ENCODE results near the gene TMEM253.

TMEM253 gene

DNA sequence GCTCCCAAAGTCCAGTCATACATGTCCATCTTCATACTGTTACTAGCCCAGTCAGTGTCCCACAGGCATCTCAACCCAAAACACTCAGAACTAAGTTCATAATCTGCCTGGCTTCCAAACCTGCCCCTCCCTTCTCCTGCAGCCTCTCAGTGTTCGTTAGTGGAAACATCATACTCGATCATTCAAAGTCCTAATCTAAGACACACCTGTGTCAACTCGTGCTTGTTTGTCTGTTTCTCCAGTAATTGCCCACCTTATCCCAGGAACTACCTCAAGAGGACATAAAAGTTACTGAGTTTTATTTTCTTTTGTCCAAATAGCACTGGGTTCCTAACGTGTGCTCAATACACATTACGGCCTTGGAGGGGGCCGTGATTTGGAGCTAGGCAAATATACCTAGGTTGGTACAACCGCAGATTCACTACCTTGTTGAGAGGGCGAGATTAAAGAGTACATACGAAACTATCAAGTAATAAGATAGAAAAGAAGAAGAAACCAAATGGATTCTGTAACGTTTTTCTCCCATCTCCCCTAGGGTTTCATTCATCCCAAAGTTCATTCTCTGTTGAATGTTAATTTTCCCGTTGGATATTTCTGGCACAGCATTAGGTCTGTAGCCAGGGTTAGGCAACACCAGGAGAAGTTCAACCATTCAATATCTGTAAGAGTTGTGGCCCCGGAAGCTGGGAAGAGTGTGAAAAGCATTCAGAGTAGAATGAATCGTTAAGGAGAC lies 40.1 kb upstream of the TMEM253 start:
- Histone ChIP-seq H3K4me3 (ENCODE audit: low read length) (peak overlapping the region; percentile 40), H3K36me3 (ENCODE audit: control insufficient read depth, insufficient read depth, low read length, severe bottlenecking) (no peaks in the 10 kb centered on the region), H3K4me1 (ENCODE audit: control insufficient read depth, insufficient read depth, low read length) (peaks cover 59% of the 10 kb centered on the region), H3K27me3 (replicated peaks; ENCODE audit: control insufficient read depth, insufficient read depth, low read length) (no peaks in the 10 kb centered on the region), H3K9me3 (ENCODE audit: control insufficient read depth, low read length) (no peaks in the 10 kb centered on the region), H3K9ac (ENCODE audit: low read length) (no peak overlapping the region)
- DNase-seq (ENCODE audit: low read depth): no peak

DNA sequence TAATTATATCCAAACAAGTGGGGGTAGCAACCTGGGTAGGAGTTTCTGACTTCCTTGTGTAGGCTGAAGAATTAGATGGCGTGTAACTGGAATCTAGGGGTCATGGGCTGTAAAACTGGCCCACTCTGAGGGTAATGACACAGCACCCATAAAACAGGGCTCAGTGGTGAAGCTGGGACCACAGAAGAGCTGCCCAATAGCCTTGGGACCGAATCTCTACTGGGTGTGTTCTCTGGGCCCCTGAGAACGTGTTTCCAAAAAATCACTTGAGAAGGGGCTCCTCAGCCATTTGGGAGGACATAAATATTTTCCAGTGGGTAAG lies 39.6 kb upstream of the TMEM253 start:
- Histone ChIP-seq H3K4me1 (ENCODE audit: control insufficient read depth, insufficient read depth, low read length) (peaks cover 58% of the 10 kb centered on the region), H3K27me3 (replicated peaks; ENCODE audit: control insufficient read depth, insufficient read depth, low read length) (no peaks in the 10 kb centered on the region), H3K9ac (ENCODE audit: low read length) (no peak overlapping the region), H3K4me3 (ENCODE audit: low read length) (peak overlapping the region; percentile 40), H3K9me3 (ENCODE audit: control insufficient read depth, low read length) (no peaks in the 10 kb centered on the region), H3K36me3 (ENCODE audit: control insufficient read depth, insufficient read depth, low read length, severe bottlenecking) (no peaks in the 10 kb centered on the region)
- DNase-seq (ENCODE audit: low read depth): no peak

DNA sequence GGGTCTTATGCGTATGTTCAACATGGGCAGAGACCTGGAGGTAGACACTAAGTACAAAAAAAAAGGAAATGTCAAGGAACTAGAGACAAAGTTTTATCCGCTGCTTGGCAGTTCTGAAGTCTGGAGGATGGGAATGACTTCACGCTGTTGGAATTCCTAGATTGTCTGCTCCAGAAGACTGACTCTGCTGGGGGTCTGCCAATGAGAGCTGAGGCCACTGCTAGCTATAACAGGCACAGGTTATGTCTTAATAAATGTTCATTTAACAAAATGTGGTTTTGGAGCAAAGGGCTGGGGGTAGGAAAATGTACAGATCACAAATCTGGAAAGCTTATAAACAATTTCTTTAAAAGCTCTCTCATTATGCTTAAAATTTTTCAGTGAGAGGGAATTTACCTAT lies 37.4 kb upstream of the TMEM253 start:
- peak; percentile 50 for DNase-seq (ENCODE audit: low read depth)
- no peaks in the 10 kb centered on the region for H3K9me3 ChIP-seq (ENCODE audit: control insufficient read depth, low read length)
- H3K9ac ChIP-seq (ENCODE audit: low read length): peak overlapping the region; percentile 67
- peaks cover 53% of the 10 kb centered on the region for H3K4me1 ChIP-seq (ENCODE audit: control insufficient read depth, insufficient read depth, low read length)
- H3K4me3 ChIP-seq (ENCODE audit: low read length): peak overlapping the region; percentile 61
- H3K27me3 ChIP-seq (replicated peaks; ENCODE audit: control insufficient read depth, insufficient read depth, low read length): no peaks in the 10 kb centered on the region
- H3K36me3 ChIP-seq (ENCODE audit: control insufficient read depth, insufficient read depth, low read length, severe bottlenecking): no peaks in the 10 kb centered on the region

DNA sequence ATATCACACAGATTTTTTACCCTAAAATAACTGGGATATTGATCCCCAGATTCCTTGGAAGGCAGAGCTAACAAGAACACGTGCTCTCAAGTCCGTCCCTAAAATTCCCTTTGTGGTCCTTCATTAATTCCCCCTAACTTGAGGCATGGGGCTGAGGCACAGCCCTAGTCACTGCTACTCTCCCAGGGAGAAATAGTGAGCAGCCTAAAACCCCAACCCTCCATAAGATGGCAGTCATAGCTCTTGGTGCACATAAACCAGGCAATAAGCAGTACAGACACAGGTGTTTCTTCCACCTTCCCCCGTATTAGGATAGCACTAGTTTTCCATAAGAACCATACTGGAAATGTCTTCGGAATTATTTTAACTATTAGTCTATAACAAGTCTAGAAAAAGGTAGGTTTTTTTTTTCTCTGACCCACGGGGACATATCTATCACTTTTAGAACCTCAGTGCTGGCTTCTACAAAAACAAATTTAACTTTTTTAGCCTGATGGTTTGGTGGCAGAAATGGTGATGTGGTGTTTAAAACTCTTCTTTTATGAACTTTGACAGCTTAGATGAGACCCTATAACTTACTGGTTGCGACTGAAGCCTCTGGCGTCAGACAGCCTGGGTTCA lies 33.9 kb upstream of the TMEM253 start:
- peak; percentile 30 for DNase-seq (ENCODE audit: low read depth)
- Histone ChIP-seq H3K36me3 (ENCODE audit: control insufficient read depth, insufficient read depth, low read length, severe bottlenecking) (no peaks in the 10 kb centered on the region), H3K4me1 (ENCODE audit: control insufficient read depth, insufficient read depth, low read length) (peaks cover 49% of the 10 kb centered on the region), H3K4me3 (ENCODE audit: low read length) (no peak overlapping the region), H3K9me3 (ENCODE audit: control insufficient read depth, low read length) (no peaks in the 10 kb centered on the region), H3K27me3 (replicated peaks; ENCODE audit: control insufficient read depth, insufficient read depth, low read length) (no peaks in the 10 kb centered on the region), H3K9ac (ENCODE audit: low read length) (no peak overlapping the region)

DNA sequence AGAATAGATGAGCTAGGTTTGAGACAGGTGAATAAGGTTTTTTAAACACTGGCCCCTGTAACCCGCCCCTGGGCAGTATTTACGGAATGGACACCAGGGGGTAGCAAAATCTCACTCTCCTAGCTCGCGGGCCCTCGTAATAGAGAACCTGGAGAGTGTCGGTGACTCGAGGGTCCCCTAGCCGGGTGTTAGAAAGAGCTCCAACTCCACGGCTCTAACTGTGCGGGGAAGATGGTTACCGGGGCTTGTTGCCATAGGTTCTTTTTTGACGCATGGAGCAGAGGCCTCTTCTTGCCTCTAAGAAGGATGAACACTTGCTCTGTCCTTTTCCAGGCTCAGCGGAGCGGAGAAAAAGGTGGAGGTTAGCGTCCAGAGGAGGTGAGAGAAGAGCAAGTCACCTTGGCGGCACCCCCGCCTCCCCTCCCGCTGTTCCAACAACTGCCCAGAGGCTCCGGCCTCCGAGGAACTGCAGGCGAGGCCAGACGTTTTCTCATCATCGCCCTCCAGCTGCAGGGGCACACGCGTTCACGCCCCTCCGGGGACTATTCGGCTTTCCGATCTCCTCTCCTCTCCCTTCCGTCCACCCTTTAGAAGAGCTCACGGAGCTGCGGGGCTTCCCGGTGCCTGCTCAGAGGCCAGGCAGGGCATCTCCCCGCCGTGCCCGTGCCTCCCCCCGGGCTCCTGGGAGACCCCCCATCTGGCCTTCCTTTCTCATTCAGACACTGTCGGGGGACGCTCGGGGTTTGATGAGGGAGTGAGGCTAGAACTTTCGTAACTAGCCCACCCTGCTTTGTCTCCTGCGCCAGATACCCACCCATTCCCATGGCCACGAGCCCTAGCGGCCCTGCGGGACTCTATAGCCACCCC lies 32.1 kb upstream of the TMEM253 start:
- H3K4me1 ChIP-seq (ENCODE audit: control insufficient read depth, insufficient read depth, low read length): peaks cover 46% of the 10 kb centered on the region
- no peaks in the 10 kb centered on the region for H3K9me3 ChIP-seq (ENCODE audit: control insufficient read depth, low read length)
- no peaks in the 10 kb centered on the region for H3K27me3 ChIP-seq (replicated peaks; ENCODE audit: control insufficient read depth, insufficient read depth, low read length)
- peaks cover 11% of the 10 kb centered on the region for H3K36me3 ChIP-seq (ENCODE audit: control insufficient read depth, insufficient read depth, low read length, severe bottlenecking)
- peak overlapping the region; percentile 98 for H3K9ac ChIP-seq (ENCODE audit: low read length)
- H3K4me3 ChIP-seq (ENCODE audit: low read length): peak overlapping the region; percentile 87
- DNase-seq (ENCODE audit: low read depth): peak; percentile 88

DNA sequence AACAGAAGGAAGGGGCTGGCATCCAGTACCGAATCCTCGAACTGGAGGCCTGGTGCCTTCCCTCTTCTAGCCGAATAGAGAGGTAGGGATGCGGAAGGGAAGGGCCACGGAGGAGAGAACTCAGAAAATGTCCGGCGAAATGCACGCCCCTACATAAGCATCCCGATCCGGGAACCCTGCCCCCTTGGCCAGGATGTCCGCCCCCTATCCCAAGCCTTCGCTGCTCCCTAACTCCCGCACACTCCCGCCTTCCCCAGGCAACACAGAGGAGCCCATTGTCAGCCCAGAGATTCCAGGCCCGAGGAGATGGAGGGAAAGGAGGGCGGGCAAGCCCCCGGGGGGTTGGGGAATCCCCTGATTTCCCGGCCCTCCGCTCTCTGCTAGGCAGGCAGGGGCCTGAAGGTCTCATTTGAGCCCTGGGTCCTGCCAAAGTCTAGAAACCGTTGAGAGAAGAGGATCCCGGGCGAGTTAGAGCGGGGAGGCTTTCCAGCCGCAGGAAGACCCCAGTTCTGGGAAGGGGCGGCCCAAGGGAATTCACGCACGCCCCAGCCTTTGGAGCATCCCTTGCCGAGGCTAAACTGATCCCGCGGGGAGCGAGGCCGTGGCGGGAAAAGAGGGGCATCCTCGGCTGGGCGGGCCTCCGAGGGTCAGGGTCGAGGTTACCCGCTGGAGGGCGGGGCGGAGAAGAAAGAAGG lies 31.3 kb upstream of the TMEM253 start:
- DNase-seq (ENCODE audit: low read depth): peak; percentile 62
- Histone ChIP-seq H3K4me1 (ENCODE audit: control insufficient read depth, insufficient read depth, low read length) (peaks cover 38% of the 10 kb centered on the region), H3K36me3 (ENCODE audit: control insufficient read depth, insufficient read depth, low read length, severe bottlenecking) (peaks cover 19% of the 10 kb centered on the region), H3K27me3 (replicated peaks; ENCODE audit: control insufficient read depth, insufficient read depth, low read length) (no peaks in the 10 kb centered on the region), H3K9ac (ENCODE audit: low read length) (peak overlapping the region; percentile 98), H3K4me3 (ENCODE audit: low read length) (peak overlapping the region; percentile 87), H3K9me3 (ENCODE audit: control insufficient read depth, low read length) (no peaks in the 10 kb centered on the region)

DNA sequence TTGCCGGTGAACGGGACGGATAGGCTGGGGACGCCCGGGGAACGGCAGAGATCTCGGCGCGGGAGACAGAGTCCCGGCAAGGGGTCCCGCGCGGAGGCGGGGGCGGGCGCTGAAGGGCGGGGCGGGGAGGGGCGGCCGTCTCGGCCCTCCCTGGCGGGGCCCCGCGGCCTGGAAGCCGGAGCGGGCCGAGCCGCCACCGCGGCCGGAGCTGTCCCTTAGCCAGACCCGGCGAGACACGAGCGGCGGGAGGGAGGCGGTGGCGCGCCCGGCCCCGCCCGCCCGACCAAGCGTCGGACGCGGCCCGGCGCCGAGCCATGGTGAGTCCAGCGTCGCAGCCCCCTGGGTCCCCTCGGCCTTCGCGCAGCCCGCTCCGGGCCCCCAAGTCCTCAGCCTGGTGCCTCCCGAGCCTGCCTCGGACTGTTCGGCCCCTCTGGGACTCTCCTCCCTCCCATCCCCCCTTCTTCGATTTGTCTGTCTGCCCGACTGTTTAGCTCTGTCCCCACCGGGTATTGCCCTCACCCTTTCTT lies 30.7 kb upstream of the TMEM253 start, which contains the start of gene ARHGEF40:
TSS of gene ARHGEF40 (plus strand) at position 222 of the 527 bp plus-strand sequence. CDS start at position 315, 93 bp downstream.
- Histone ChIP-seq H3K4me3 (ENCODE audit: low read length) (peak within 1 kb of the TSS; percentile 87), H3K27me3 (replicated peaks; ENCODE audit: control insufficient read depth, insufficient read depth, low read length) (no peaks in the 10 kb centered on the region), H3K36me3 (ENCODE audit: control insufficient read depth, insufficient read depth, low read length, severe bottlenecking) (peaks cover 25% of the 10 kb centered on the region), H3K9me3 (ENCODE audit: control insufficient read depth, low read length) (no peaks in the 10 kb centered on the region), H3K4me1 (ENCODE audit: control insufficient read depth, insufficient read depth, low read length) (peaks cover 34% of the 10 kb centered on the region), H3K9ac (ENCODE audit: low read length) (peak within 1 kb of the TSS; percentile 98)
- DNase-seq (ENCODE audit: low read depth): peak; percentile 85

DNA sequence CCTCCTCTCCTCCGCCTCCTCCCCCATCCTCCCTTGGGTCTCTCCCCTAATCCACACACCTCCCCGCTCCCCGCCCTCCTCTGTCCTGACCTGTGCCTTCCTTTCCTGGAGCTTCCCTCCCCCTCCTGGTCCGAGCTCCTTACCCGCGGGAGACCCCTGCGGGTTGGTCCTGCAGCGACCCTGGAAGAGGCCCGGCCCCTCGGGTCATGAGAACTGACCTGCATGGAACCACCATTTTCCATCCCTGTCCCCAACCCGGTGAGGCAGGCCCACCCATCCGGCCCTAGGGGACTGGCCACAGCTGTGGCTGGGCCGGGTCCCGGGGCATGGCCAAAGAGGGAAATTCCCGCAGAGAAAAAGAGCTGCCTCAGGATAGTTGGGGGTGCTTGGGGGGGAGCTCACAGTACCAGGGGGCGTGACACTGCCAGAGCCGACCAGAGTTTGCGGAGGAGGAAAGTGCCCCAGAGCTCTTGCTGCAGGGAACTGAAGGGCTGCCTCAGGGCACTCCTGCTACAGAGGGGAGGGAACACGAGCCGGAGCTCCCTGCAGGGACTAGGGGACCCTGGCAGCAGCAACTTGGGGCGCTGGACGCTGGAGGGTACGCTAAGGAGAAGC lies 30.1 kb upstream of the TMEM253 start:
- Histone ChIP-seq H3K4me1 (ENCODE audit: control insufficient read depth, insufficient read depth, low read length) (peaks cover 32% of the 10 kb centered on the region), H3K4me3 (ENCODE audit: low read length) (peak overlapping the region; percentile 87), H3K27me3 (replicated peaks; ENCODE audit: control insufficient read depth, insufficient read depth, low read length) (no peaks in the 10 kb centered on the region), H3K36me3 (ENCODE audit: control insufficient read depth, insufficient read depth, low read length, severe bottlenecking) (peaks cover 31% of the 10 kb centered on the region), H3K9me3 (ENCODE audit: control insufficient read depth, low read length) (no peaks in the 10 kb centered on the region), H3K9ac (ENCODE audit: low read length) (peak overlapping the region; percentile 98)
- DNase-seq (ENCODE audit: low read depth): peak; percentile 67

DNA sequence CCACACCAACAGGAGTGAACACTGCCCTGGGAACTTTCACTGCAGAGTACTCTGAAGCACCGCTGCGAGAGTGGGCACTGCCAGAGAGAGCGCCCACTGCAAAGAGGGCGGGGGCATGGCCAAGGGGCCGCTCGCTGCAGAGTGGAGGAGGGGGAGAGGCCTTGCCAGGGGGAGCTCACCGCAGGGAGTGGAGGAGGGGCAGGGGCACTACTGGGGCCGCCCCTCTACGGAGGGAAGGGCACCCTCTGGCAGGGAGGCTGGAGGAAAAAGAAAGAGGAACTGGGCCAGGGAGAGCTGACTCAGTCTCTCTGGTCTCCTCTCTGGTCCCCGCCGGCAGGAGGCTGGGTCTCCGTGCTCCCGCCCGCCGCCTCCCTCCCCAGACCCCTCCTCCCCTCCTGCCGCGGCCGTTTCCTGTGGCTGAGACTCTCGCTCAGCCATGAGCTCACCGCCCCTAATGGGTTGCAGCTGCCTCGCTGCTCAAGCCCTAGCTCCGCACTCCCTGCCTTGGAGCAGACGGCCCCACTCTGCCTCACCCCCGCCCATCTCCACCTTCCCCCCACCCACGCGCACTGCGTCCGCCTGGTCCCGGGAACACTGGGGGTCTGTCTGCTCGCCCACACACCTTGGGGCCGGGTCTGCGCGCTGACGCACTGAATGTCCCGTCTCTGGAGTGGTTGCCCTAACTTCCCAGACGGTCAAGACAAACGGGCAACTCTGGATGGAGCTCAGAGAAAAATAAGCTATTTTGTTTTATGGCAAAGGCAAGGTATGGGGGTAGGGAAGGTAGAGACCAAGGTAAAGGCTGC lies 29.4 kb upstream of the TMEM253 start:
- Histone ChIP-seq H3K4me1 (ENCODE audit: control insufficient read depth, insufficient read depth, low read length) (peaks cover 32% of the 10 kb centered on the region), H3K36me3 (ENCODE audit: control insufficient read depth, insufficient read depth, low read length, severe bottlenecking) (peaks cover 38% of the 10 kb centered on the region), H3K9me3 (ENCODE audit: control insufficient read depth, low read length) (no peaks in the 10 kb centered on the region), H3K4me3 (ENCODE audit: low read length) (peak overlapping the region; percentile 87), H3K27me3 (replicated peaks; ENCODE audit: control insufficient read depth, insufficient read depth, low read length) (no peaks in the 10 kb centered on the region), H3K9ac (ENCODE audit: low read length) (peak overlapping the region; percentile 98)
- DNase-seq (ENCODE audit: low read depth): peak; percentile 98

DNA sequence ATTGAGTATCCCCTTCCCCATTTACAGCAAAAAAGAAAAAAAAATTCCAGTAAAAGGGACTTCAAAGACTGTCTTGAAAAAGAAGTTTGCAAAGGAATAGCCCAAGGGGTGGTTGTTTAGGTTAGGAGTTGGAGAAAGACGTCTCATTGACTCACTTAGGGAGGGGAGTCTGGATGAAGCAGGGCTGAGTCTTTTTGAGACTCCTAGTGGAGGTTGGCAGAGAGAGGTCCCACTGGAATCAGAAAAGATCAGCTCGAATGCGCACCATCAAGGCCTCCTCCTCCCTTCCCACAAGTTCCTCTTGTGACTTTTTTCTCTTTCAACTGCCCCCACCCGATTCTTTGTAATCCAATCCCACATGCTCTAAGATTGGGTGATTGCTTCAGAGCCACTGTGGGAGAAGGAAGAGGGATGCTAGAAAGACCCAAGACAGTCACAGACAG lies 28.8 kb upstream of the TMEM253 start:
- peaks cover 32% of the 10 kb centered on the region for H3K4me1 ChIP-seq (ENCODE audit: control insufficient read depth, insufficient read depth, low read length)
- no peaks in the 10 kb centered on the region for H3K27me3 ChIP-seq (replicated peaks; ENCODE audit: control insufficient read depth, insufficient read depth, low read length)
- no peaks in the 10 kb centered on the region for H3K9me3 ChIP-seq (ENCODE audit: control insufficient read depth, low read length)
- H3K4me3 ChIP-seq (ENCODE audit: low read length): peak overlapping the region; percentile 87
- peak overlapping the region; percentile 98 for H3K9ac ChIP-seq (ENCODE audit: low read length)
- peak; percentile 88 for DNase-seq (ENCODE audit: low read depth)
- peaks cover 44% of the 10 kb centered on the region for H3K36me3 ChIP-seq (ENCODE audit: control insufficient read depth, insufficient read depth, low read length, severe bottlenecking)
